DOHH2 (cell line): ENCODE measurements around the gene CHMP4A.

Experiments
- H3F3A ChIP-seq: fragments of 200-600 bp; sonication (generic), shearing (Covaris generic); 2 replicates; pipeline ENCODE4 v1.6.0; 2016; ENCODE audit warnings: antibody characterized with exemption, mild to moderate bottlenecking; ENCODE audit not compliant: control insufficient read depth, insufficient read depth
- H3K27ac ChIP-seq: fragments of 200-600 bp; sonication (generic); 2 replicates; pipeline ENCODE4 v1.5.1; 2014; ENCODE audit warnings: low read depth, mild to moderate bottlenecking, low read length, moderate library complexity
- H3K27me3 ChIP-seq: fragments of 200-600 bp; sonication (generic); 2 replicates; pipeline ENCODE4 v1.6.1; 2014; ENCODE audit warnings: mild to moderate bottlenecking, low read length, mixed read lengths; ENCODE audit not compliant: control insufficient read depth
- H3K36me3 ChIP-seq: fragments of 200-600 bp; sonication (generic); 2 replicates; pipeline ENCODE4 v1.6.1; 2014; ENCODE audit warnings: mild to moderate bottlenecking, low read length, moderate library complexity, mixed read lengths; ENCODE audit not compliant: control insufficient read depth
- H3K4me1 ChIP-seq: fragments of 200-600 bp; sonication (generic); 2 replicates; pipeline ENCODE4 v1.6.1; 2014; ENCODE audit warnings: mild to moderate bottlenecking, low read length, mixed read lengths; ENCODE audit not compliant: control insufficient read depth
- H3K4me2 ChIP-seq: fragments of 200-600 bp; sonication (generic); 2 replicates; pipeline ENCODE4 v1.6.0; 2014; ENCODE audit warnings: mild to moderate bottlenecking, low read length, moderate library complexity
- H3K4me3 ChIP-seq: fragments of 200-600 bp; sonication (generic); 2 replicates; pipeline ENCODE4 v1.5.1; 2014; ENCODE audit warnings: mild to moderate bottlenecking, low read length, mixed read lengths
- H3K79me2 ChIP-seq: fragments of 200-600 bp; sonication (generic); 2 replicates; pipeline ENCODE4 v1.6.1; 2014; ENCODE audit warnings: mild to moderate bottlenecking, low read length, mixed read lengths; ENCODE audit not compliant: control insufficient read depth
- H3K9me2 ChIP-seq: fragments of 200-600 bp; sonication (generic); replicated peaks from 2 replicates; pipeline ENCODE4 v1.6.1; 2014; ENCODE audit warnings: mild to moderate bottlenecking, low read length, mixed read lengths; ENCODE audit not compliant: control insufficient read depth
- H3K9me3 ChIP-seq: fragments of 200-600 bp; sonication (generic); 2 replicates; pipeline ENCODE4 v1.6.1; 2014; ENCODE audit warnings: antibody characterized with exemption, low read length, mixed read lengths; ENCODE audit not compliant: control insufficient read depth, insufficient read depth
- H4K20me1 ChIP-seq: fragments of 200-600 bp; sonication (generic); 2 replicates; pipeline ENCODE4 v1.6.0; 2014; ENCODE audit warnings: low read depth, mild to moderate bottlenecking, antibody characterized with exemption, low read length, moderate library complexity; ENCODE audit not compliant: control insufficient read depth, insufficient read depth
- EZH2phosphoT487 ChIP-seq: fragments of 200-600 bp; sonication (generic); IDR thresholded peaks from 2 replicates; pipeline ENCODE4 v1.6.1; 2017; ENCODE audit warnings: borderline replicate concordance, mild to moderate bottlenecking, antibody characterized with exemption, low read length, moderate library complexity, mixed read lengths
- TF ChIP-seq, protein P1 (sequence below): fragments of 200-600 bp; sonication (generic); IDR thresholded peaks from one replicate; pipeline ENCODE4 v1.5.1; 2014; ENCODE audit warnings: antibody characterized with exemption, mild to moderate bottlenecking, low read depth, low read length; ENCODE audit not compliant: poor library complexity, severe bottlenecking

The CHMP4A gene

DNA sequence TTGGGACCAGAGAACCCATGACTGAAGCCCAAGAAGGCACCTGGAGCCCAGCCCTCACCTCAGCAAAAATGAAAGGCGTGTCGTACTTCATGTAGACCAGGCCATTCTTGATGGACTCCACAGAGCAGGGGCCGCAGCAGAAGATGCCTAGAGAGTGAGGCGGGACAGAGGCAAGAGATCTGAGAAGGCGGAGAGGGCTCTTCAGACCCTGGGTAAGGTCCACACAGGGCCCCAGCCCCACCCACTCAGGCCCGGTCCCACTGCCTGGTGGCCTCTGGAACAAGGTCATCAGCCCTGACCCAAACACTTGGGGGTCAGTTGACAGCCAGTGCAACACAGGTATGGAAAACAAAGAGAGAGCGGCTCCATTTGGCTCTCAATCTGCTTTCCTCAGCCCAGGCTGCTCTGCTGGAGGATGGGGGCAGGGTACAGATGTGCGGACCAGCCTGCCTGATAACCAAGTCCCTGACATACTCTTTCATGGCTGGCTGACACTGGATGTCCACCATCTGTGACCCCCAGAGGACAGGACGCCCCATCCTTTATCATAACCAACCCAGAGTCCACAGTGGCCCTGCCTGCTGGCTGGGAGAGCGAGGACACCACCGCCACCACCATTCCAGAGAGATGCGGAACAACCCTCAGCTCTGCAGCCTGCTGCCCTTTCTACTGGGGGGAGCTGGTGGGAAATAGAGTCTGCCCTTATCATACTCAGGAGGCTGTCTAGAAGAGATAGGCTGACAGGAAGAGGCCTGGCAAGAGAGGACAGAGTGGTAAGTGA is 42.8 kb upstream of the CHMP4A start:
- H3K4me3 ChIP-seq = no peak overlapping the region
- TF ChIP-seq, protein P1, sequence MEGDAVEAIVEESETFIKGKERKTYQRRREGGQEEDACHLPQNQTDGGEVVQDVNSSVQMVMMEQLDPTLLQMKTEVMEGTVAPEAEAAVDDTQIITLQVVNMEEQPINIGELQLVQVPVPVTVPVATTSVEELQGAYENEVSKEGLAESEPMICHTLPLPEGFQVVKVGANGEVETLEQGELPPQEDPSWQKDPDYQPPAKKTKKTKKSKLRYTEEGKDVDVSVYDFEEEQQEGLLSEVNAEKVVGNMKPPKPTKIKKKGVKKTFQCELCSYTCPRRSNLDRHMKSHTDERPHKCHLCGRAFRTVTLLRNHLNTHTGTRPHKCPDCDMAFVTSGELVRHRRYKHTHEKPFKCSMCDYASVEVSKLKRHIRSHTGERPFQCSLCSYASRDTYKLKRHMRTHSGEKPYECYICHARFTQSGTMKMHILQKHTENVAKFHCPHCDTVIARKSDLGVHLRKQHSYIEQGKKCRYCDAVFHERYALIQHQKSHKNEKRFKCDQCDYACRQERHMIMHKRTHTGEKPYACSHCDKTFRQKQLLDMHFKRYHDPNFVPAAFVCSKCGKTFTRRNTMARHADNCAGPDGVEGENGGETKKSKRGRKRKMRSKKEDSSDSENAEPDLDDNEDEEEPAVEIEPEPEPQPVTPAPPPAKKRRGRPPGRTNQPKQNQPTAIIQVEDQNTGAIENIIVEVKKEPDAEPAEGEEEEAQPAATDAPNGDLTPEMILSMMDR = no peak
- TF ChIP-seq EZH2phosphoT487 = no peak
- H3K9me2 ChIP-seq = no peaks in the 10 kb centered on the region
- no peaks in the 10 kb centered on the region for H3K4me1 ChIP-seq
- no peak overlapping the region for H3K4me2 ChIP-seq
- no peaks in the 10 kb centered on the region for H4K20me1 ChIP-seq
- no peaks in the 10 kb centered on the region for H3K36me3 ChIP-seq
- no peaks in the 10 kb centered on the region for H3K9me3 ChIP-seq
- peaks cover 3% of the 10 kb centered on the region; the same call in 1 of the 2 replicates for H3F3A ChIP-seq
- H3K27me3 ChIP-seq = no peaks in the 10 kb centered on the region
- no peaks in the 10 kb centered on the region for H3K79me2 ChIP-seq
- H3K27ac ChIP-seq = no peak overlapping the region

DNA sequence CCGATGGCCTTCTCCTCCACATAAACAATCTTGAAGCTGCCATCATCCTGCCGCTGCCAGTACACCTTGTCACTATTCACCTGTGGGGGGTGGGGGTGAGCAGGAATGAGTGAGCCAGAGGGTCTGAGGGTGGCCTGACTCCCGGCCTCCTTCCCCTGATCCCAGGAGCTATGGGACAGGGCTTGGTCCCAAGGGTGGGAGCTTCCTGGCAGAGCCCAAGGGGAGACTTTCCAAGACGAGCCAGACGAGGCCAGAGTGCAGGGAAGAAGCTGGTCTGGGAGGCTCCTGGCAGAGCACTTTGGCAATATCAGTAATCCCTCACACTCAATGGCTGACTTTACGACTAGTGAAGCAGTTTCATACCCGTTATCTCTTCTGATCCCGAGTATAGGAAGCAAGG is 42.1 kb upstream of the CHMP4A start:
- H3K79me2 ChIP-seq = no peaks in the 10 kb centered on the region
- no peaks in the 10 kb centered on the region for H3K9me2 ChIP-seq
- no peaks in the 10 kb centered on the region for H4K20me1 ChIP-seq
- H3K4me1 ChIP-seq = no peaks in the 10 kb centered on the region
- peaks cover 3% of the 10 kb centered on the region; the same call in 1 of the 2 replicates for H3F3A ChIP-seq
- H3K4me2 ChIP-seq = no peak overlapping the region
- no peaks in the 10 kb centered on the region for H3K36me3 ChIP-seq
- H3K4me3 ChIP-seq = no peak overlapping the region
- H3K27ac ChIP-seq = no peak overlapping the region
- TF ChIP-seq, protein P1 = no peak
- no peak for TF ChIP-seq EZH2phosphoT487
- H3K27me3 ChIP-seq = no peaks in the 10 kb centered on the region
- no peaks in the 10 kb centered on the region for H3K9me3 ChIP-seq

DNA sequence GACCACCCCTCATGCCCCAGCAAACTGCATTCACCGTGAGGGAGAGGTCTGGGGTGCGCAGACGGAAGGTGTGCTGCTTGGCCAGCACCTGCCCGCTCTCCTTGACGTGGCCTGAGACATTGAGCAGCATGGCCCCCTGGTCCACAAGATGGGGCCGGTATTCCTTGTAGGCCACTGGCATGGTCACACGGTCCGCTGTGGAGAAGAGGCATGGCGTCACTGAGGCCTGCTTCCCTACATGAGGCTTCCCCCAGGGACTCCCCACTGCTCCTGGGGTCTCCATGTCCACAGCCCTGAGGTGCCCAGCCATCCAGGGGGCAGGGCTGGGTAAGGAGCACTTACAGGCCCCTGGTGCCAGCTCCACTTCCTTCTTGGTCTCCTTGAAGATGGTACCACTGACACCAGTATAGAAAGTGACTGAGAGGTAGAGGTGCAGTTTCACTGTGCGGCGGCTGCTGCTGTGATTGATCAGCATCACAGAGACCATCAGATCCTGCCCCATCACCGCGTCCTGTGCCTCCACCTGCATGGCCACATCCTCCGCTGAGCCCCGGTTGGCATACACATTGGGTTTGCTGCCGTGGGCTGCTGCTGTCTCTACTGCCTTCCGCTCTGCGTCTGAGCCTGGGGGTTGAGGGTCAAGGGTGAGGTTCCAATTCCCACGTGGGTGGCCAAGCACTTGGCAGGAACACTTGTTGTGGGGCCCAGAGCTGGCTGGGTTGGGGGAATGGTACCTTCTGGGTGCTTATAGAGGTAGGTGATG is 41.5 kb upstream of the CHMP4A start:
- Histone ChIP-seq H3K79me2 (no peaks in the 10 kb centered on the region), H3K36me3 (no peaks in the 10 kb centered on the region), H3K9me3 (no peaks in the 10 kb centered on the region), H3K4me3 (no peak overlapping the region), H3K9me2 (no peaks in the 10 kb centered on the region), H3K4me2 (no peak overlapping the region), H3K27me3 (no peaks in the 10 kb centered on the region), H4K20me1 (no peaks in the 10 kb centered on the region), H3F3A (peaks cover 3% of the 10 kb centered on the region; the same call in 1 of the 2 replicates), H3K27ac (no peak overlapping the region), H3K4me1 (no peaks in the 10 kb centered on the region)
- no peak for TF ChIP-seq EZH2phosphoT487
- TF ChIP-seq, protein P1 = no peak
